MM.1S (cell line): Measurements from ENCODE around the gene NCK1.

Experiments used
- CTCF ChIP-seq: fragments of 300-600 bp; sonication (generic); IDR thresholded peaks from 2 replicates; pipeline ENCODE4 v1.5.1; 2016; ENCODE audit warnings: antibody characterized with exemption, low read length, mixed read lengths
- EZH2 ChIP-seq: fragments of 300-600 bp; sonication (generic); optimal IDR thresholded peaks from 2 replicates; pipeline ENCODE3; 2017; ENCODE audit warnings: low read depth, mild to moderate bottlenecking, antibody characterized with exemption, low read length, mixed read lengths
- EZH2phosphoT487 ChIP-seq: fragments of 300-600 bp; sonication (generic); IDR thresholded peaks from 2 replicates; pipeline ENCODE4 v1.6.1; 2018; ENCODE audit warnings: antibody characterized with exemption, low read length

- TF ChIP-seq CTCF: no peak
- no peak for TF ChIP-seq EZH2
- no peak for TF ChIP-seq EZH2phosphoT487
Measured at GRCh38 chr3:136889947-136890346, 27.9 kb downstream of the NCK1 start.
